HT-29 (cell line): ENCODE data around the gene CCDC57. TPM values are rescaled to one million over a fixed set of nuclear protein-coding genes. Genes with fewer than 3 reads are reported as not detected.

Experiments used
- DNase-seq: peaks from one replicate; pipeline ENCODE4 v3.0.0-alpha.2; 2015; ENCODE audit warnings: low spot score
- total RNA-seq: library from RNA; depleted of rRNA; stranded (reverse); fragments of >200 nt; shearing (Covaris generic); gene quantifications from 2 replicates; pipeline ENCODE4 v1.2.3, GENCODE V29; 2014

CCDC57 gene
- total RNA-seq, 1 experiment from 2014 or later = 47.6 TPM

GRCh38 chr17:82094931-82095776, 117.5 kb downstream of the CCDC57 start:
- DNase-seq = no peak

GRCh38 chr17:82092995-82093751, 119.5 kb downstream of the CCDC57 start:
- no peak for DNase-seq

- no peak for DNase-seq
Measured at GRCh38 chr17:82092628-82092994, 120.0 kb downstream of the CCDC57 start.

GRCh38 chr17:82092094-82092586, 120.5 kb downstream of the CCDC57 start:
- DNase-seq = no peak

- no peak for DNase-seq
Measured at GRCh38 chr17:82091264-82092066, 121.2 kb downstream of the CCDC57 start.

GRCh38 chr17:82090549-82091263, 121.9 kb downstream of the CCDC57 start:
- DNase-seq = no peak

GRCh38 chr17:82089723-82090548, 122.7 kb downstream of the CCDC57 start:
- no peak for DNase-seq

GRCh38 chr17:82088838-82089722, 123.6 kb downstream of the CCDC57 start:
- no peak for DNase-seq

GRCh38 chr17:82087961-82088837, 124.4 kb downstream of the CCDC57 start:
- DNase-seq = no peak

GRCh38 chr17:82086941-82087906, 125.4 kb downstream of the CCDC57 start:
- DNase-seq = no peak

- no peak for DNase-seq
Measured at GRCh38 chr17:82085931-82086764, 126.5 kb downstream of the CCDC57 start.

- DNase-seq = no peak
Measured at GRCh38 chr17:82085031-82085861, 127.4 kb downstream of the CCDC57 start.

GRCh38 chr17:82084373-82085030, 128.1 kb downstream of the CCDC57 start:
- DNase-seq = no peak

GRCh38 chr17:82083533-82084359, 128.9 kb downstream of the CCDC57 start:
- no peak for DNase-seq
